Fibroblast of pulmonary artery (primary cell): ENCODE results near the gene NEMP1.
"Not testable (repeated sequence)": the region's sequence is repeated elsewhere in the genome, so short reads cannot be mapped to it uniquely, and the experiment has no call there.

Experiments used
- DNase-seq: peaks from one replicate; pipeline ENCODE4 v3.0.0-alpha.2; 2010; ENCODE audit warnings: low read depth
- H3K4me3 ChIP-seq: replicated peaks from 2 replicates; pipeline ENCODE4 v1.5.1; 2011; ENCODE audit warnings: low read depth, mild to moderate bottlenecking, control low read depth, low read length, moderate library complexity
- CTCF ChIP-seq: IDR thresholded peaks from 2 replicates; pipeline ENCODE4 v1.5.1; 2011; ENCODE audit warnings: mild to moderate bottlenecking, control low read depth, low read length, inconsistent platforms; ENCODE audit errors: missing control alignments

NEMP1 gene

GRCh38 chr12:57027805-57028153, 50.8 kb downstream of the NEMP1 start:
- no peak for DNase-seq
- no peak for TF ChIP-seq CTCF
- H3K4me3 ChIP-seq, result no peak overlapping the region

DNA sequence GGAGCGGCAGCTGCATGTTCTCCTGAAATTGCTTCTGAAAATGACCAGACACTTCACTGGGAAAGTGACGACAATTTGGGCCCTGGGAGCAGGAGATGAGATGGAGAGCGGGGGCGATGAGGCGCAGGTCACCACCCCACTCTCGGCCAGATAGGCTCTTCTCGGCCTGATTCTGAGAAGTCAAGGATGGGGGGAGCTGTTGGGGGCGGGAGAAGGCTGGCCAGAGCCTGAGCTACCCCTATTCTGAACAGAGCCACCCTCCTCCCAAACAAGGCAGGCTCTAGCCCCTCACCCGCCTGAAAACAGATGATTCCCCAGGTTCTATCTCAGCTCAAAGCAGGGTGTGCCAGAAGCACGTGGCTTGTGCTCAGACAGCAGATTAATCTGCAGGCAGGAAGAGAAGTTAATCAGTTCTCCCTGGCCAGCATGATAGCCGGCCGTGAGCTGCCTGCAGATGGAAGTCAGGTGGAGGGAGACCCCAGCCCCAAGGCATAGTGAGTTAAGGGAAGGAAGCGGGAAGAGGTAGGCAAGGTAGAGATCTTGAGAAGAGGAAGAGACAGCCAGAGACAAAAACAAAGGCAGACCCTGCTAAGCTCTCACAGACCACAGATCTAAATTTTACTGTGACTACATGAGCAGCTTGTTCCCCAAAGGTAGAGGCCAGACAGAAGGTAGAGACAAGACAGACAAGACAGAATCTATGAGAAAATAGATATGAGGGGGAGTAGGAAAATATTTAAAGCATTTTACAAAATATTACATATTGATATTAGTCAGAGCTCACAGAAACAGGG, 51.4 kb downstream of the NEMP1 start:
- TF ChIP-seq CTCF, result no peak
- H3K4me3 ChIP-seq, result no peak overlapping the region
- DNase-seq, result no peak

DNA sequence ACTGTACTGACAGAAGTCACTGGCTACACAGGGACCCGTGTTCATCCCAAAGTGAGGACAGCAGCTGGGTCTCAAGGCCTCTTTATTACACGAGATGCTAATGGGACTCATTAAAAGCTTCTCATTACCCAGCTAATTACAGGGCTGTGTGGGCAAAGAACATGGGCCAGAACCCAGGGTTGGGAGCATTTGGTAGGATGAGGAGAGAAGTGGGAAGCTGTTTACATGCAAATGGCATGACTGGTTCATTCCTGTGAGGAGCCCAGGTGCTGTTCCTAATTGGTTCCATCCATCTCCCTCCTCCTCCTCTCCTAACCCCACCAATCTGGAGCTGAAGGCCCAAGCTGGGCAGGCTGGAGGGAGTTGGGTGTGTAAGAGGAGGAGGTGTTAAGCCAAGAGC, 53.4 kb downstream of the NEMP1 start:
- no peak overlapping the region for H3K4me3 ChIP-seq
- no peak for TF ChIP-seq CTCF
- no peak for DNase-seq

DNA sequence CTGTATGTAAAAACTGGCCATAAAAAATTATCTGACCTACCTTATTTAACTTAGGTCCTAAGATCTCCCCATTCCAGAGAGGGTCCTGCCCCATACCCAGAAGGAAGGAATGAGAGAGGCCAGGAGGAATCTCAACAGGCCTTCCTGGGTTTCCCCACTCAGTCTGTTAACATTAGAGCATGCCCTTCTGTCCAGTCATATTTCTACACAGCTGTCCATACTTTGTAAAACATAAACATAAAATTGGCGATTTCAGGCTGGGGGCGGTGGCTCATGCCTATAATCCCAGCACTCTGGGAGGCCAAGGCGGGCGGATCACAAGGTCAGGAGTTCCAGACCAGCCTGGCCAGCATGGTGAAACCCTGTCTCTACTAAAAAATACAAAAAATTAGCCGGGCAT, 56.3 kb downstream of the NEMP1 start:
- H3K4me3 ChIP-seq, DNase-seq: not testable (repeated sequence)

GRCh38 chr12:57019983-57020719, 58.4 kb downstream of the NEMP1 start:
- no peak overlapping the region for H3K4me3 ChIP-seq
- DNase-seq, result no peak
- no peak for TF ChIP-seq CTCF

- no peak for DNase-seq
- no peak for TF ChIP-seq CTCF
- no peak overlapping the region for H3K4me3 ChIP-seq
These were observed 59.7 kb downstream of the NEMP1 start for GRCh38 chr12:57018906-57019305.

DNA sequence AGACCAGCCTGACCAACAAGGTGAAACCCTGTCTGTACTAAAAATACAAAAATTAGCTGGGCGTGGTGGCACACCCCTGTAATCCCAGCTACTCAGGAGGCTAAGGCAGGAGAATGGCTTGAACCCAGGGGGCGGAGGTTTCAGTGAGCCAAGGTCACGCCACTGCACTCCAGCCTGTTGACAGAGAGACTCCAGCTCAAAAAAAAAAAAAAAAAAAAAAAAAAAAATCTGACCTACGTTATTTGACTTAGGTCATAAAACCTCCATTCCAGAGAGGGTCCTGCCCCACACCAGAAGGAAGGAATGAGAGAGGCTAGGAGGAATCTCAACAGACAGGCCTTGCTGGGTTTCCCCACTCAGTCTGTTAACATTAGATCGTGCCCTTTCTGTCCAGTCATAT, 60.2 kb downstream of the NEMP1 start:
- not testable (repeated sequence) for DNase-seq, H3K4me3 ChIP-seq

DNA sequence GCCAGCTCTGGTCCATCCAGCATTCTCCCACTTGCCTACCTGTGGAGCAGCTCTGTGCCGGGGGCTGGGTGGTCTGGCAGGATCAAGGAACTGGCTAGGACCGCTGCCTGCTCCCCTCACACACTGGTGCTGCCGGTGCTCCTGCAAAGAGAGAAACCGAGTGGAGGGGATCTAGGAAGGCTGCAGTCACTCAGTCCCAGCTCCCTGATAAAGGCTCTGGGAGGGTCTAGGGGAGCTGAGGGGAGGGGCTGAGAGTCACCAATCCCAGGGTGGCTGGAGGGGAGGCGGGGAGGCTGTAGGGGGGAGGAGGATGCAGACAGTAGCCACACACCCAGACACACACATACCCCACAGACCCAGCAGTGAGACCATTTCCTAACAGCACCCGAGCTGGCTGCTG, 62.2 kb downstream of the NEMP1 start, which contains the start of gene TAC3:
TAC3 (minus strand) TSS at position 182 of the 400 bp plus-strand sequence. CDS start 732 bp downstream, outside the sequence.
- TF ChIP-seq CTCF, result no peak
- H3K4me3 ChIP-seq, result no peak within 1 kb of the TSS
- no peak for DNase-seq
